GM19239 (cell line): ENCODE results near the gene CPB1.

Source experiments
- DNase-seq: peaks from one replicate; pipeline ENCODE4 v3.0.0; 2011; ENCODE audit warnings: low spot score; ENCODE audit not compliant: insufficient read length
- FAIRE-seq: peaks from 2 replicates; lab custom pipeline; 2011; peaks lifted over from hg19 to GRCh38; lab: Jason Lieb, UNC

CPB1 gene

GRCh38 chr3:148879256-148879655 lies 51.6 kb downstream of the CPB1 start:
- DNase-seq (no peak), FAIRE-seq (no peak)

GRCh38 chr3:148880681-148881080 lies 53.1 kb downstream of the CPB1 start:
- DNase-seq: no peak
- no peak for FAIRE-seq

GRCh38 chr3:148881286-148881685 lies 53.7 kb downstream of the CPB1 start:
- DNase-seq (no peak), FAIRE-seq (no peak)

- no peak for DNase-seq
- no peak for FAIRE-seq
Observed at GRCh38 chr3:148882288-148882687, 54.7 kb downstream of the CPB1 start.

GRCh38 chr3:148883163-148883562 lies 55.6 kb downstream of the CPB1 start:
- FAIRE-seq (no peak), DNase-seq (no peak)

GRCh38 chr3:148884261-148884660 lies 56.6 kb downstream of the CPB1 start:
- FAIRE-seq (no peak), DNase-seq (no peak)

- DNase-seq (no peak), FAIRE-seq (no peak)
Observed at GRCh38 chr3:148889828-148890227, 62.2 kb downstream of the CPB1 start.

- DNase-seq (no peak), FAIRE-seq (no peak)
Observed at GRCh38 chr3:148896062-148896461, 68.5 kb downstream of the CPB1 start.

DNA sequence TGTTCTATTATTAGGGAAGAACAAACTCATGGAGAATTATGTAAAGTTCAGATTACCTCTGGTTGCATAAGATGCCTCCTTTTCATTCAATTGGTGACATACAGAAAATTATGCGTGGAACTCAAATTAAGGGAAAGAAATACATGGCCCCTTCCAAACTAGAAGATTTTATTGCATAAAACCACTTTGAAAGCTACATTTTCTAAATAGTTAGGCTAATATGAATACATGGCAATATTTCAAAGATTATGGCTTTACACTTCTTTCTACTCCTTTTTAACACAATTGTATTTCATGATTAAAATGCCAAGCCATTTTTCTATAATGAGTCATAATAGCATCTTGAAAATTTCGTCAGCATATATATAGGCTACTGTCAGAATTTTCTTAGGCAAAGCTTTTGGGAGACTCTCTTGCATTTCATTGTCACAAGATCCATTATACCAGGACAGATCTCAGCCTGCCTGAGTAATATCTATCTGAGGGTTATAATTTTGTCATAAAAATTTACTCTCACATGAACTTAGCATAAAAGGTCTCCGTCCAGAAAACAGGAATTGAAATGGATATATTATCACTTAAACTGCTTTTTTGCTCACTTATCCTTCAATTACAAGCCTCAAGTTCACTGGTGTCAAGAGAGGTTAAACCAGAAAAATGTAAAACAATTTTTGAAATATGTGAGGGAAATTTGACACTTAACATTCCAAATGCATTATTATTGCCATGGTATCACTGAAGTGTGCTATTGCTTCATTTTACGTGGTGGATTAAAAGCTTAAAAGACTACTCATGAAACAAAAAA lies 74.6 kb downstream of the CPB1 start:
- FAIRE-seq (no peak), DNase-seq (no peak)

DNA sequence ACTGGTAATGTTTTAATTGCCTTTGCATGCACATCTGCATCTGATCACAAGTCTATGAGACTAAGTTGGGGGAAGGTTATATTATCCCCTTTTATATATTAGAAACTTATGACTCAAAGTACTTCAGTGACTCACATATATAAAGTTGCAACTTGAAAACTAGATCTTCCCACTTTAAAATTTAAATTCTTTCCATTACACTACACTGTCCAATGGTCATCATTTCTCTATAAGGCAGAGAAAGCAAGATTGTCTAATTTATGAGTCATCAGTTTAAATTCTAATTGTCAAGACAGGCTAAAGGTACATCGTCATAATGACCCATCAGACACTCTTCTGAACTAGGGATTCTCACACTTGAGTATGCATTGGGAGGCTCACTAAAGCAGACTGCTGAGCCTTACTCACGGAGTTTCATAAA lies 75.4 kb downstream of the CPB1 start:
- FAIRE-seq (no peak), DNase-seq (no peak)

DNA sequence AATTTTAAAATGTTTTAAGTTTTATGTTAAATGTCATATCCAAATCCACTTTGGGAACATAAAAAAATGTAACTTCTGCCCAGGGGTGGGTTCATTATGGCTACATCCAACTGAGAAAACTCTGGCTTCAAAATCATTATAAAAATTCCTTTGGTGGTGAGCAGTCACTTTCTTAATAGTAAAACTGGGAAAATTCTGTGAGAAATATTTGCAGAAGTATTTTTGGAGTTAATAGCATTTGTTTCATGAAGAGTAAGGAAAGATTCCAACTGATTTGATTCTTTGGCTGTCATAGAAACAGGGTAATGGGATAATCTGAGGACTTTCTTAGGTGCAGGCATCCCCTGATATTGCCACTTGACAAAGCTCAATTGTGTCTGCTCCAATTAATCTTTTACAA lies 76.3 kb downstream of the CPB1 start:
- DNase-seq (no peak), FAIRE-seq (no peak)

GRCh38 chr3:148906667-148907066 lies 79.1 kb downstream of the CPB1 start:
- no peak for FAIRE-seq
- DNase-seq: no peak
